GM11168 (cell line): ENCODE data around the gene IER5L.
"Not testable (repeated sequence)": the region's sequence is repeated elsewhere in the genome, so short reads cannot be mapped to it uniquely, and the experiment has no call there.

ENCODE experiments used
- in situ Hi-C: fragments of 300-500 bp; cut with MboI; formaldehyde crosslinking; loops from one replicate; pipeline ENCODE4 v1.12.0; 2022; ENCODE audit warnings: low sequenced_read_pairs; ENCODE audit not compliant: unreplicated experiment

Gene IER5L

GRCh38 chr9:129142138-129142935 lies 35.7 kb downstream of the IER5L start:
- in situ Hi-C loops, result no loop called here

GRCh38 chr9:129141066-129142041 lies 36.7 kb downstream of the IER5L start:
- in situ Hi-C loops, result no loop called here

- in situ Hi-C loops, result no loop called here
Measured at GRCh38 chr9:129140397-129141065, 37.5 kb downstream of the IER5L start.

GRCh38 chr9:129139993-129140396 lies 38.1 kb downstream of the IER5L start:
- in situ Hi-C loops, result no loop called here

GRCh38 chr9:129139233-129139992 lies 38.6 kb downstream of the IER5L start:
- in situ Hi-C loops, result no loop called here

GRCh38 chr9:129138476-129139232 lies 39.4 kb downstream of the IER5L start:
- in situ Hi-C loops, result no loop called here

GRCh38 chr9:129138144-129138462 lies 40.0 kb downstream of the IER5L start:
- in situ Hi-C loops, result no loop called here

GRCh38 chr9:129137292-129138143 lies 40.5 kb downstream of the IER5L start:
- in situ Hi-C loops, result no loop called here

- in situ Hi-C loops, result no loop called here
Measured at GRCh38 chr9:129136446-129137035, 41.5 kb downstream of the IER5L start.

- in situ Hi-C loops, result no loop called here
Measured at GRCh38 chr9:129135476-129135875, 42.6 kb downstream of the IER5L start.

GRCh38 chr9:129133082-129133481 lies 45.0 kb downstream of the IER5L start:
- in situ Hi-C loops, result no loop called here

- in situ Hi-C loops, result no loop called here
Measured at GRCh38 chr9:129131300-129132145, 46.5 kb downstream of the IER5L start.

- in situ Hi-C loops, result no loop called here
Measured at GRCh38 chr9:129130791-129131190, 47.3 kb downstream of the IER5L start.

- in situ Hi-C loops, result not testable (repeated sequence)
Measured at GRCh38 chr9:129130271-129130670, 47.8 kb downstream of the IER5L start.

- in situ Hi-C loops, result no loop called here
Measured at GRCh38 chr9:129128689-129129088, 49.4 kb downstream of the IER5L start.

GRCh38 chr9:129126749-129127618 lies 51.1 kb downstream of the IER5L start:
- in situ Hi-C loops, result no loop called here
